CD14-positive monocyte (primary cell): ENCODE data around the gene RUFY1. TPM values are rescaled to one million over a fixed set of nuclear protein-coding genes. Genes with fewer than 3 reads are reported as not detected.

Experiments used
- DNase-seq, 3 donors: peaks; one replicate each; pipeline ENCODE4 v3.0.0-alpha.2; 2011 to 2022
- H2AFZ ChIP-seq: 2 replicates; pipeline ENCODE4 v1.6.0; 2012; ENCODE audit warnings: mild to moderate bottlenecking, low read depth, low read length, inconsistent platforms; ENCODE audit not compliant: insufficient read depth, poor library complexity, severe bottlenecking
- H3K27ac ChIP-seq, 2 donors: 1 replicate in 1 of 2; 2 replicates in 1 of 2; pipeline ENCODE4 v1.5.1; 2012 to 2013; ENCODE audit warnings: low read length in 2 of 2, control low read depth in 1 of 2, inconsistent platforms in 1 of 2, low read depth in 1 of 2, mild to moderate bottlenecking in 1 of 2
- H3K27me3 ChIP-seq, 2 donors: one replicate each; pipeline versions ENCODE4 v1.6.0 to v1.6.1; 2011 to 2013; ENCODE audit warnings: low read length in 2 of 2; ENCODE audit not compliant: control insufficient read depth in 2 of 2, insufficient read depth in 2 of 2
- H3K36me3 ChIP-seq, 2 donors: replicated peaks in 1 of 2; 1 replicate in 1 of 2; 2 replicates in 1 of 2; pipeline versions ENCODE4 v1.5.1 to v1.6.1; 2012 to 2013; ENCODE audit warnings: low read length in 2 of 2, control low read depth in 1 of 2, inconsistent platforms in 1 of 2, mild to moderate bottlenecking in 1 of 2; ENCODE audit not compliant: insufficient read depth in 2 of 2, control insufficient read depth in 1 of 2
- H3K4me1 ChIP-seq, 2 donors: 1 replicate in 1 of 2; 2 replicates in 1 of 2; pipeline versions ENCODE4 v1.5.1 to v1.6.1; 2012 to 2013; ENCODE audit warnings: low read length in 2 of 2, control low read depth in 1 of 2, inconsistent platforms in 1 of 2, mild to moderate bottlenecking in 1 of 2, moderate library complexity in 1 of 2; ENCODE audit not compliant: insufficient read depth in 2 of 2, control insufficient read depth in 1 of 2
- H3K4me2 ChIP-seq: replicated peaks from 2 replicates; pipeline ENCODE3; 2012; ENCODE audit warnings: low read length, moderate library complexity, mild to moderate bottlenecking; ENCODE audit not compliant: poor library complexity, severe bottlenecking; ENCODE audit errors: extremely low read depth
- H3K4me3 ChIP-seq, 3 experiments: fragments of 200-600 bp in 1 of 3; sonication (generic) in 1 of 3; replicated peaks in 1 of 3; 1 replicate in 2 of 3; 2 replicates in 1 of 3; pipeline ENCODE4 v1.5.1; 2011 to 2013; ENCODE audit warnings: low read length in 3 of 3, mild to moderate bottlenecking in 3 of 3, control low read depth in 2 of 3, low read depth in 2 of 3, inconsistent platforms in 1 of 3, moderate library complexity in 1 of 3
- H3K79me2 ChIP-seq: 2 replicates; pipeline ENCODE4 v1.6.0; 2012; ENCODE audit warnings: mild to moderate bottlenecking, control low read depth, inconsistent platforms, low read length, moderate library complexity; ENCODE audit not compliant: insufficient read depth
- H3K9ac ChIP-seq: 2 replicates; pipeline ENCODE4 v1.6.0; 2017; ENCODE audit warnings: low read length, mild to moderate bottlenecking; ENCODE audit not compliant: insufficient read depth, poor library complexity, severe bottlenecking
- H3K9me3 ChIP-seq, 2 donors: replicated peaks in 1 of 2; 1 replicate in 1 of 2; 2 replicates in 1 of 2; pipeline versions ENCODE4 v1.5.1 to v1.6.1; 2012 to 2013; ENCODE audit warnings: low read length in 2 of 2, control low read depth in 1 of 2; ENCODE audit not compliant: control insufficient read depth in 1 of 2, insufficient read depth in 1 of 2
- H4K20me1 ChIP-seq: 2 replicates; pipeline ENCODE4 v1.6.0; 2012; ENCODE audit warnings: mild to moderate bottlenecking, low read length, control low read depth, moderate library complexity; ENCODE audit not compliant: insufficient read depth
- H3K27ac Mint-ChIP-seq, 7 donors: one replicate each; pipeline ENCODE4 v1.8.0; 2020; ENCODE audit warnings: mild to moderate bottlenecking in 7 of 7, mixed read lengths in 7 of 7, moderate library complexity in 6 of 7, inconsistent platforms in 2 of 7
- H3K27me3 Mint-ChIP-seq, 3 donors: one replicate each; pipeline ENCODE4 v1.8.0; 2021 to 2022; ENCODE audit warnings: low read depth in 3 of 3, mild to moderate bottlenecking in 3 of 3, mixed read lengths in 3 of 3, moderate library complexity in 3 of 3, inconsistent platforms in 1 of 3
- H3K36me3 Mint-ChIP-seq, 2 donors: one replicate each; pipeline ENCODE4 v1.8.0; 2020; ENCODE audit warnings: mixed read lengths in 2 of 2, inconsistent platforms in 1 of 2, mild to moderate bottlenecking in 1 of 2
- H3K4me1 Mint-ChIP-seq: one replicate; pipeline ENCODE4 v1.8.0; 2020; ENCODE audit warnings: mild to moderate bottlenecking, mixed read lengths
- H3K4me3 Mint-ChIP-seq, 2 donors: one replicate each; pipeline ENCODE4 v1.8.0; 2020; ENCODE audit warnings: mild to moderate bottlenecking in 2 of 2, mixed read lengths in 2 of 2, moderate library complexity in 1 of 2
- H3K9me3 Mint-ChIP-seq, 7 donors: one replicate each; pipeline ENCODE4 v1.8.0; 2020 to 2022; ENCODE audit warnings: mixed read lengths in 7 of 7, mild to moderate bottlenecking in 6 of 7, moderate library complexity in 6 of 7, inconsistent platforms in 2 of 7
- WGBS: methylation state at CpG from one replicate; pipeline ENCODE4 v1.1.5; 2013; ENCODE audit warnings: missing lambda C conversion rate; ENCODE audit not compliant: insufficient coverage; 5-methylcytosine and 5-hydroxymethylcytosine counted together
- intact Hi-C, 2 donors: fragments of 100-400 bp; cut with micrococcal nuclease; formaldehyde crosslinking; loops; one replicate each; pipeline versions ENCODE4 v1.15.0 to v1.15.1; 2023
- polyA plus RNA-seq, 3 donors: library from polyadenylated mRNA; depleted of rRNA in 1 of 3; unstranded in 2 of 3; stranded (reverse) in 1 of 3; fragments of 300-500 nt in 2 of 3; fragments of >200 nt in 1 of 3; fragmentation: Illumina TruSeq in 2 of 3; gene quantifications; 1 replicate in 2 of 3; 2 replicates in 1 of 3; pipeline ENCODE4 v1.2.3, GENCODE V29; 2012 to 2021
- TF ChIP-seq, protein P1 (sequence below): fragments of 200-600 bp; IDR thresholded peaks from one replicate; pipeline ENCODE4 v1.8.0; 2022; ENCODE audit warnings: antibody characterized with exemption, mild to moderate bottlenecking

RUFY1 gene
- polyA plus RNA-seq, 3 donors: 26.9 to 29.3 (median 28.8) TPM

DNA sequence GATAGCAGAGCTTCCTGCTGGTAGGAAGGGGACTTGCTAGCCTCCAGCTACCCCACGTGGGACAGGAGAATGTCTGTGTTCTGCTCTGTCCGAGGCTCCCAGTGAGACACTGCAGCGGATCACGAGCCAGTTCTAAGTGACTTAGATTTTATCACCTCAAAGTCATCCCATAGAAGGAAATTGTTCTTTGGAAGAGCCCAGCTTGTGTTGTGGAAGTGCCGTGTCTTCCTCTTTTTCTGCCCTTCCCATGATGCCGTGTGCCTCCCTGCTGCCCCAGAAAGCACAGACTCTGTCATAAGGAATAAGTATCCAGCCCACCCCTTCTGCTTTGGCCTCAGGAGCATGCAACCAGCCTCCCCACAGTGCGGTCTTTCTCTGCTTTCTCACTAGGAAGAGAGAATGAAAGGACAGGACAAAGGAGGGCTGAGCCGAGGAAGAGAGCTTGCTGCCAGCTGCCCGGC lies 35.6 kb downstream of the RUFY1 start:
- TF ChIP-seq, protein P1, sequence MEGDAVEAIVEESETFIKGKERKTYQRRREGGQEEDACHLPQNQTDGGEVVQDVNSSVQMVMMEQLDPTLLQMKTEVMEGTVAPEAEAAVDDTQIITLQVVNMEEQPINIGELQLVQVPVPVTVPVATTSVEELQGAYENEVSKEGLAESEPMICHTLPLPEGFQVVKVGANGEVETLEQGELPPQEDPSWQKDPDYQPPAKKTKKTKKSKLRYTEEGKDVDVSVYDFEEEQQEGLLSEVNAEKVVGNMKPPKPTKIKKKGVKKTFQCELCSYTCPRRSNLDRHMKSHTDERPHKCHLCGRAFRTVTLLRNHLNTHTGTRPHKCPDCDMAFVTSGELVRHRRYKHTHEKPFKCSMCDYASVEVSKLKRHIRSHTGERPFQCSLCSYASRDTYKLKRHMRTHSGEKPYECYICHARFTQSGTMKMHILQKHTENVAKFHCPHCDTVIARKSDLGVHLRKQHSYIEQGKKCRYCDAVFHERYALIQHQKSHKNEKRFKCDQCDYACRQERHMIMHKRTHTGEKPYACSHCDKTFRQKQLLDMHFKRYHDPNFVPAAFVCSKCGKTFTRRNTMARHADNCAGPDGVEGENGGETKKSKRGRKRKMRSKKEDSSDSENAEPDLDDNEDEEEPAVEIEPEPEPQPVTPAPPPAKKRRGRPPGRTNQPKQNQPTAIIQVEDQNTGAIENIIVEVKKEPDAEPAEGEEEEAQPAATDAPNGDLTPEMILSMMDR: no peak
- Histone ChIP-seq H4K20me1 (no peaks in the 10 kb centered on the region), H3K27me3 (no peaks in the 10 kb centered on the region), H3K79me2 (no peaks in the 10 kb centered on the region), H2AFZ (no peak overlapping the region), H3K9me3 (no peaks in the 10 kb centered on the region), H3K4me2 (no peak overlapping the region), H3K36me3 (peaks cover 56 to 87% of the 10 kb centered on the region in 2 donors), H3K9ac (no peak overlapping the region), H3K4me1 (peaks cover 0 to 3% of the 10 kb centered on the region in 2 donors), H3K27ac (peak overlapping the region in 1 of 2 donors; percentile 64), H3K4me3 (no peak overlapping the region)
- Mint-ChIP-seq H3K27ac (peak overlapping the region in 5 of 7 donors; percentile 47 to 80 (median 75)), H3K4me1 (peaks cover 4% of the 10 kb centered on the region), H3K9me3 (no peaks in the 10 kb centered on the region), H3K27me3 (peaks cover 0 to 1% (median 0%) of the 10 kb centered on the region in 3 donors), H3K36me3 (peaks cover 55 to 88% of the 10 kb centered on the region in 2 donors), H3K4me3 (peak overlapping the region; percentile 12 to 39)
- 92% methylated on average over 2 of the region's 9 CpGs for WGBS
- DNase-seq: peak in 1 of 3 donors; percentile 15
- intact Hi-C loops: no loop called here

DNA sequence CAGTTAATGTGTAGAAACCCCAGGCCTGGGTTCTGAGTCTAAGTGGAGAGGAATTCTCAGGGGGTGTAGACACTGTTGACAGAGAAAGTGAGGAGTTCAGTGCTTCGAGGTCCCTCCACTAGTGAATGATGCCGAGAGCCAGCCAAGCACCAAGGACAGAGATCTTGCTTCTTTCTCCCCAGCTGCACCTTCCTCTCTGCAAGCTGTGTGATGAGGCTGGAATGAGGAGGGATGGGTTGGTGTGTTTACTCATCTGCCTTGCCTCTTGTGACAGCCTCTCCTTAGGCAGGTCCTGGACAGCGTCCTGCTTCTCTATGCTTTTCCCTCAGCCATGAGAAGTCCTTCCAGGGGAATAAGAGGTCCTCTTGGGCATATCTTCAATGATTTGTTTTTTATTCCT lies 37.8 kb downstream of the RUFY1 start:
- H3K4me2 ChIP-seq: no peak overlapping the region
- Mint-ChIP-seq H3K4me1 (peaks cover 4% of the 10 kb centered on the region), H3K4me3 (no peak overlapping the region), H3K36me3 (peaks cover 66 to 91% of the 10 kb centered on the region in 2 donors), H3K27me3 (peaks cover 0 to 1% (median 0%) of the 10 kb centered on the region in 3 donors), H3K9me3 (no peaks in the 10 kb centered on the region), H3K27ac (peak overlapping the region in 1 of 7 donors; percentile 6)
- H4K20me1 ChIP-seq: no peaks in the 10 kb centered on the region
- intact Hi-C loops: no loop called here
- no peaks in the 10 kb centered on the region for H3K9me3 ChIP-seq
- no peaks in the 10 kb centered on the region for H3K79me2 ChIP-seq
- H3K27ac ChIP-seq: no peak overlapping the region
- TF ChIP-seq, protein P1: no peak
- no peak overlapping the region for H2AFZ ChIP-seq
- H3K36me3 ChIP-seq: peaks cover 59 to 90% of the 10 kb centered on the region in 2 donors
- DNase-seq: no peak
- H3K9ac ChIP-seq: no peak overlapping the region
- no peak overlapping the region for H3K4me3 ChIP-seq
- H3K4me1 ChIP-seq: peaks cover 0 to 3% of the 10 kb centered on the region in 2 donors
- WGBS: 100% methylated on average over 1 of the region's 3 CpGs
- H3K27me3 ChIP-seq: no peaks in the 10 kb centered on the region
